GM23338 (cell line): Measurements from ENCODE around the gene CMTM6. TPM values are rescaled to one million over a fixed set of nuclear protein-coding genes. Genes with fewer than 3 reads are reported as not detected.
A peak's percentile ranks its signal among the peaks of the same experiment; 100 is the strongest.

ENCODE experiments used
- ATAC-seq: fragments of 200-7000 bp; cut with Tn5 transposase; 3 replicates; pipeline ENCODE4 v1.9.1; 2020
- DNase-seq: peaks from one replicate; pipeline ENCODE4 v3.0.0-alpha.2; 2015; ENCODE audit warnings: low spot score
- H2AFZ ChIP-seq: fragments of 200-600 bp; sonication (generic); 2 replicates; pipeline ENCODE4 v1.8.0; 2016; ENCODE audit warnings: antibody characterized with exemption, mild to moderate bottlenecking, moderate library complexity
- H3F3A ChIP-seq: fragments of 200-600 bp; sonication (generic); replicated peaks from 2 replicates; pipeline ENCODE4 v1.8.0; 2017; ENCODE audit warnings: antibody characterized with exemption, mixed run types, low read depth
- H3K27ac ChIP-seq: fragments of 200-600 bp; sonication (generic); 2 replicates; pipeline ENCODE4 v1.6.1; 2016; ENCODE audit warnings: low read depth
- H3K27me3 ChIP-seq: fragments of 200-600 bp; sonication (generic); 2 replicates; pipeline ENCODE4 v1.8.0; 2016; ENCODE audit warnings: mild to moderate bottlenecking, mixed run types, moderate library complexity; ENCODE audit not compliant: insufficient read depth
- H3K36me3 ChIP-seq: fragments of 200-600 bp; sonication (generic); 2 replicates; pipeline ENCODE4 v1.8.0; 2016; ENCODE audit warnings: mild to moderate bottlenecking; ENCODE audit not compliant: insufficient read depth
- H3K4me1 ChIP-seq: fragments of 200-600 bp; sonication (generic); 2 replicates; pipeline ENCODE4 v1.8.0; 2016; ENCODE audit warnings: mild to moderate bottlenecking, moderate library complexity; ENCODE audit not compliant: insufficient read depth
- H3K4me2 ChIP-seq: fragments of 200-600 bp; sonication (generic); 2 replicates; pipeline ENCODE4 v1.7.1; 2017; ENCODE audit warnings: mixed run types
- H3K4me3 ChIP-seq: fragments of 200-600 bp; sonication (generic); 2 replicates; pipeline ENCODE4 v1.6.1; 2016; ENCODE audit warnings: mixed run types
- H3K79me2 ChIP-seq: fragments of 200-600 bp; sonication (generic); replicated peaks from 2 replicates; pipeline ENCODE4 v1.8.0; 2017; ENCODE audit warnings: mild to moderate bottlenecking; ENCODE audit not compliant: insufficient read depth
- H3K9me2 ChIP-seq: fragments of 200-600 bp; sonication (generic); 2 replicates; pipeline ENCODE4 v1.8.0; 2017; ENCODE audit not compliant: insufficient read depth
- H4K20me1 ChIP-seq: fragments of 200-600 bp; sonication (generic); replicated peaks from 2 replicates; pipeline ENCODE4 v1.8.0; 2017; ENCODE audit warnings: mild to moderate bottlenecking; ENCODE audit not compliant: insufficient read depth
- H3K27ac Mint-ChIP-seq: 2 replicates; pipeline ENCODE4 v1.8.0; 2020; ENCODE audit warnings: inconsistent platforms, mild to moderate bottlenecking, moderate library complexity, mixed read lengths
- H3K27me3 Mint-ChIP-seq: 3 replicates; pipeline ENCODE4 v1.8.0; 2022; ENCODE audit warnings: low read depth, mild to moderate bottlenecking, moderate library complexity, mixed read lengths, inconsistent platforms; ENCODE audit not compliant: insufficient read depth, poor library complexity
- H3K36me3 Mint-ChIP-seq: 3 replicates; pipeline ENCODE4 v1.8.0; 2021; ENCODE audit warnings: low read depth, mild to moderate bottlenecking, inconsistent platforms, moderate library complexity, mixed read lengths
- H3K4me1 Mint-ChIP-seq: 3 replicates; pipeline ENCODE4 v1.8.0; 2020; ENCODE audit warnings: mild to moderate bottlenecking, inconsistent platforms, mixed read lengths
- H3K4me3 Mint-ChIP-seq: 3 replicates; pipeline ENCODE4 v1.8.0; 2021; ENCODE audit warnings: moderate library complexity, mild to moderate bottlenecking, inconsistent platforms, mixed read lengths
- H3K9me3 Mint-ChIP-seq: 3 replicates; pipeline ENCODE4 v1.8.0; 2020; ENCODE audit warnings: moderate library complexity, mild to moderate bottlenecking, inconsistent platforms, mixed read lengths
- JUNB ChIP-seq: IDR thresholded peaks from one replicate; pipeline ENCODE4 v1.6.1; 2016; ENCODE audit warnings: antibody characterized with exemption; ENCODE audit not compliant: unreplicated experiment
- POLR2AphosphoS5 ChIP-seq: IDR thresholded peaks from 2 replicates; pipeline ENCODE4 v1.6.1; 2016; ENCODE audit warnings: antibody characterized with exemption, low read depth
- REST ChIP-seq: IDR thresholded peaks from one replicate; pipeline ENCODE4 v1.6.1; 2018; ENCODE audit warnings: antibody characterized with exemption; ENCODE audit not compliant: unreplicated experiment
- STAT1 ChIP-seq: IDR thresholded peaks from one replicate; pipeline ENCODE4 v1.6.1; 2016; ENCODE audit warnings: antibody characterized with exemption; ENCODE audit not compliant: unreplicated experiment
- polyA plus RNA-seq: library from polyadenylated mRNA; unstranded; fragments of >200 nt; fragmentation: Nextera tagmentation; extraction: Ambion mirVana; gene quantifications from 2 replicates; pipeline ENCODE4 v1.2.1, GENCODE V29; 2016
- total RNA-seq: library from RNA; depleted of rRNA; stranded (reverse); fragments of >200 nt; shearing (Covaris generic); gene quantifications from 2 replicates; pipeline ENCODE4 v1.2.3, GENCODE V29; 2014
- TF ChIP-seq, protein P1 (sequence below), 2 experiments: fragments of 200-600 bp in 1 of 2; sonication (generic) in 1 of 2; conservative IDR thresholded peaks; 2 replicates each; pipeline versions ENCODE4 v1.5.1 to v1.6.1; 2016 to 2017; ENCODE audit warnings: antibody characterized with exemption in 2 of 2, low read depth in 2 of 2, mild to moderate bottlenecking in 2 of 2, moderate library complexity in 1 of 2
- TF ChIP-seq, protein P2 (sequence below): fragments of 250-450 bp; sonication (Bioruptor Pico); IDR thresholded peaks from 2 replicates; pipeline ENCODE4 v1.5.0; 2020; ENCODE audit warnings: mild to moderate bottlenecking, moderate library complexity

Gene CMTM6
- total and polyA plus RNA-seq, 2 experiments from 2014 or later: 42.3 to 123 TPM

DNA sequence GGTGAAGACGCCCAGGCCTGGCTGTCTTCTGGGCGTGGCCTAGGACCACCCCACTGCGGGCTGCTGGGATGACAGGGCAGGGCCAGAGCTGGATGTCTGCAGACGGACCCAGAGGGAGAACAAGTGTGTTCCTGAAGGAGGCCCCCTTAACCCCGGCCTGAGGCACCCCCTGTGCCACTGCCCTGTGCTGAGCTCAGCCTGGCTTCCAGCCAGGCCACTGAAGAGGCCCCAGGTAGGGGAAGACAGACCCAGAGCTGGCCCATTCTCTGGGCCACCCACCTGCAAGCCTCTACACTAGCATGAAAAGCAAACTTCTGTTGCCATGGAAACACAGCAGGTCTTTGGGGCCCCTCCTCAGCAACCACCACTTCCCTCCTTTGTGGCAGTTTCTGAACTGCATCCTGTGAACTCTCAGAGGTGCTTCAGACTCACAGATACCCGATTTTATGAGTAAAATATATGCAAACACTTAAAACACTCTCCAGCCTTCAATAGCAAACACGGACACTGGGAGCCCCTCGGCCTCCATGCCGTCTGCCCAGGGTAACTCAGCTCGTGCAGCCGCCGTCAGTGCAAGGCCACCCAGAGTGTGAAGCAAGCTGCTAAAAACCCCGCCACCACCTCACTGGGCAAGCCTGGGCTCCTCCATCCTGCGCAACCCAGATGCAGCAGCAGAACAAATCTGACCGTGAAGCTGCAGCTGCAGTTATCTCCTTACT, 42.5 kb downstream of the CMTM6 start (continued):
- TF ChIP-seq, protein P1, sequence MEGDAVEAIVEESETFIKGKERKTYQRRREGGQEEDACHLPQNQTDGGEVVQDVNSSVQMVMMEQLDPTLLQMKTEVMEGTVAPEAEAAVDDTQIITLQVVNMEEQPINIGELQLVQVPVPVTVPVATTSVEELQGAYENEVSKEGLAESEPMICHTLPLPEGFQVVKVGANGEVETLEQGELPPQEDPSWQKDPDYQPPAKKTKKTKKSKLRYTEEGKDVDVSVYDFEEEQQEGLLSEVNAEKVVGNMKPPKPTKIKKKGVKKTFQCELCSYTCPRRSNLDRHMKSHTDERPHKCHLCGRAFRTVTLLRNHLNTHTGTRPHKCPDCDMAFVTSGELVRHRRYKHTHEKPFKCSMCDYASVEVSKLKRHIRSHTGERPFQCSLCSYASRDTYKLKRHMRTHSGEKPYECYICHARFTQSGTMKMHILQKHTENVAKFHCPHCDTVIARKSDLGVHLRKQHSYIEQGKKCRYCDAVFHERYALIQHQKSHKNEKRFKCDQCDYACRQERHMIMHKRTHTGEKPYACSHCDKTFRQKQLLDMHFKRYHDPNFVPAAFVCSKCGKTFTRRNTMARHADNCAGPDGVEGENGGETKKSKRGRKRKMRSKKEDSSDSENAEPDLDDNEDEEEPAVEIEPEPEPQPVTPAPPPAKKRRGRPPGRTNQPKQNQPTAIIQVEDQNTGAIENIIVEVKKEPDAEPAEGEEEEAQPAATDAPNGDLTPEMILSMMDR (conservative IDR thresholded peaks at IDR 0.05; ENCODE audit: low read depth in 2 of 2): no peak
- no peak for TF ChIP-seq JUNB

DNA sequence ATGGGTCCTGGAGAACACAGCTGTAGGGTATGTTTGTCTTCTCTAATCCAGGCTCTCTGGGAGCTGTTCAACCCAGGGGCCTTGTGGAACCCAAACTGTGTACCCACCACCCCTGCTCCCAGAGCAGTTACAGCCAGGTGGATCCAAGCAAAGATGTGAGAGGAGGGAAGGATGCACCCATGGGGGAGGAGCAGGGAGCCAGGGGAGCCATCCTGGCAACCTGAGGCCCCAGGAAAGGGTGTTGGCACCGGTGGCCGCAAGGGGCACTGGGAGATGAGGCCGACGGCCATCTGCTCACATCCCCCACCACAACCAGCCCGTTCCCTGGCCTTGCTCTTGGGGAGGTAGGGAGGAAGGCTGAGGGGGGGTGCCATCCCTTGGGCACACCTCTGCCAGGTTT, 43.2 kb downstream of the CMTM6 start:
- Histone ChIP-seq H3K4me2 (peak overlapping the region; percentile 71; the same call in 1 of the 2 replicates), H3K79me2 (no peaks in the 10 kb centered on the region), H3K27ac (peak overlapping the region; percentile 97), H4K20me1 (no peaks in the 10 kb centered on the region), H3K27me3 (no peaks in the 10 kb centered on the region), H3K36me3 (no peaks in the 10 kb centered on the region), H3F3A (peaks cover 3% of the 10 kb centered on the region; the same call in 1 of the 2 replicates), H3K9me2 (no peaks in the 10 kb centered on the region), H3K4me1 (peaks cover 41% of the 10 kb centered on the region), H3K4me3 (peak overlapping the region; percentile 29; the same call in 1 of the 2 replicates), H2AFZ (no peak overlapping the region)
- DNase-seq (no peak), ATAC-seq (no peak)
- Mint-ChIP-seq H3K27ac (no peak overlapping the region; the same call in 1 of the 2 replicates), H3K9me3 (no peaks in the 10 kb centered on the region), H3K4me1 (peaks cover 29% of the 10 kb centered on the region), H3K4me3 (no peak overlapping the region; the same call in 2 of the 3 replicates), H3K27me3 (peaks cover 10% of the 10 kb centered on the region), H3K36me3 (no peaks in the 10 kb centered on the region; the same call in 2 of the 3 replicates)
- TF ChIP-seq REST (no peak), STAT1 (no peak), POLR2AphosphoS5 (no peak)
- TF ChIP-seq, protein P2, sequence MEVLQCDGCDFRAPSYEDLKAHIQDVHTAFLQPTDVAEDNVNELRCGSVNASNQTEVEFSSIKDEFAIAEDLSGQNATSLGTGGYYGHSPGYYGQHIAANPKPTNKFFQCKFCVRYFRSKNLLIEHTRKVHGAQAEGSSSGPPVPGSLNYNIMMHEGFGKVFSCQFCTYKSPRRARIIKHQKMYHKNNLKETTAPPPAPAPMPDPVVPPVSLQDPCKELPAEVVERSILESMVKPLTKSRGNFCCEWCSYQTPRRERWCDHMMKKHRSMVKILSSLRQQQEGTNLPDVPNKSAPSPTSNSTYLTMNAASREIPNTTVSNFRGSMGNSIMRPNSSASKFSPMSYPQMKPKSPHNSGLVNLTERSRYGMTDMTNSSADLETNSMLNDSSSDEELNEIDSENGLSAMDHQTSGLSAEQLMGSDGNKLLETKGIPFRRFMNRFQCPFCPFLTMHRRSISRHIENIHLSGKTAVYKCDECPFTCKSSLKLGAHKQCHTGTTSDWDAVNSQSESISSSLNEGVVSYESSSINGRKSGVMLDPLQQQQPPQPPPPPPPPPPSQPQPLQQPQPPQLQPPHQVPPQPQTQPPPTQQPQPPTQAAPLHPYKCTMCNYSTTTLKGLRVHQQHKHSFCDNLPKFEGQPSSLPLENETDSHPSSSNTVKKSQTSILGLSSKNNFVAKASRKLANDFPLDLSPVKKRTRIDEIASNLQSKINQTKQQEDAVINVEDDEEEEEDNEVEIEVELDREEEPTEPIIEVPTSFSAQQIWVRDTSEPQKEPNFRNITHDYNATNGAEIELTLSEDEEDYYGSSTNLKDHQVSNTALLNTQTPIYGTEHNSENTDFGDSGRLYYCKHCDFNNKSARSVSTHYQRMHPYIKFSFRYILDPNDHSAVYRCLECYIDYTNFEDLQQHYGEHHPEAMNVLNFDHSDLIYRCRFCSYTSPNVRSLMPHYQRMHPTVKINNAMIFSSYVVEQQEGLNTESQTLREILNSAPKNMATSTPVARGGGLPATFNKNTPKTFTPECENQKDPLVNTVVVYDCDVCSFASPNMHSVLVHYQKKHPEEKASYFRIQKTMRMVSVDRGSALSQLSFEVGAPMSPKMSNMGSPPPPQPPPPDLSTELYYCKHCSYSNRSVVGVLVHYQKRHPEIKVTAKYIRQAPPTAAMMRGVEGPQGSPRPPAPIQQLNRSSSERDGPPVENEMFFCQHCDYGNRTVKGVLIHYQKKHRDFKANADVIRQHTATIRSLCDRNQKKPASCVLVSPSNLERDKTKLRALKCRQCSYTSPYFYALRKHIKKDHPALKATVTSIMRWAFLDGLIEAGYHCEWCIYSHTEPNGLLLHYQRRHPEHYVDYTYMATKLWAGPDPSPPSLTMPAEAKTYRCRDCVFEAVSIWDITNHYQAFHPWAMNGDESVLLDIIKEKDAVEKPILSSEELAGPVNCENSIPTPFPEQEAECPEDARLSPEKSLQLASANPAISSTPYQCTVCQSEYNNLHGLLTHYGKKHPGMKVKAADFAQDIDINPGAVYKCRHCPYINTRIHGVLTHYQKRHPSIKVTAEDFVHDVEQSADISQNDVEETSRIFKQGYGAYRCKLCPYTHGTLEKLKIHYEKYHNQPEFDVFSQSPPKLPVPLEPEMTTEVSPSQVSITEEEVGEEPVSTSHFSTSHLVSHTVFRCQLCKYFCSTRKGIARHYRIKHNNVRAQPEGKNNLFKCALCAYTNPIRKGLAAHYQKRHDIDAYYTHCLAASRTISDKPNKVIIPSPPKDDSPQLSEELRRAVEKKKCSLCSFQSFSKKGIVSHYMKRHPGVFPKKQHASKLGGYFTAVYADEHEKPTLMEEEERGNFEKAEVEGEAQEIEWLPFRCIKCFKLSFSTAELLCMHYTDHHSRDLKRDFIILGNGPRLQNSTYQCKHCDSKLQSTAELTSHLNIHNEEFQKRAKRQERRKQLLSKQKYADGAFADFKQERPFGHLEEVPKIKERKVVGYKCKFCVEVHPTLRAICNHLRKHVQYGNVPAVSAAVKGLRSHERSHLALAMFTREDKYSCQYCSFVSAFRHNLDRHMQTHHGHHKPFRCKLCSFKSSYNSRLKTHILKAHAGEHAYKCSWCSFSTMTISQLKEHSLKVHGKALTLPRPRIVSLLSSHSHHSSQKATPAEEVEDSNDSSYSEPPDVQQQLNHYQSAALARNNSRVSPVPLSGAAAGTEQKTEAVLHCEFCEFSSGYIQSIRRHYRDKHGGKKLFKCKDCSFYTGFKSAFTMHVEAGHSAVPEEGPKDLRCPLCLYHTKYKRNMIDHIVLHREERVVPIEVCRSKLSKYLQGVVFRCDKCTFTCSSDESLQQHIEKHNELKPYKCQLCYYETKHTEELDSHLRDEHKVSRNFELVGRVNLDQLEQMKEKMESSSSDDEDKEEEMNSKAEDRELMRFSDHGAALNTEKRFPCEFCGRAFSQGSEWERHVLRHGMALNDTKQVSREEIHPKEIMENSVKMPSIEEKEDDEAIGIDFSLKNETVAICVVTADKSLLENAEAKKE (CRISPR knock-in tag): no peak
